GM12878 (cell line): Measurements from ENCODE around the gene PTK7.
"Not testable (repeated sequence)": the region's sequence is repeated elsewhere in the genome, so short reads cannot be mapped to it uniquely, and the experiment has no call there.

ENCODE experiments used
- CTCF ChIP-seq, 3 experiments: IDR thresholded peaks in 2 of 3; conservative IDR thresholded peaks in 1 of 3; 2 replicates each; pipeline ENCODE4 v1.5.1; 2011; ENCODE audit warnings: low read depth in 3 of 3, low read length in 3 of 3, mild to moderate bottlenecking in 3 of 3, control low read depth in 2 of 3, moderate library complexity in 2 of 3, inconsistent platforms in 1 of 3, mixed read lengths in 1 of 3; ENCODE audit not compliant: control insufficient read depth in 2 of 3, insufficient read depth in 1 of 3; ENCODE audit errors: extremely low read depth in 1 of 3
- EZH2 ChIP-seq: IDR thresholded peaks from 2 replicates; pipeline ENCODE4 v1.6.1; 2012; ENCODE audit warnings: low read depth, mild to moderate bottlenecking, control low read depth, inconsistent platforms, low read length, borderline replicate concordance; ENCODE audit not compliant: control insufficient read depth
- NKRF ChIP-seq: fragments of 450-650 bp; conservative IDR thresholded peaks from 2 replicates; pipeline ENCODE4 v1.6.1; 2017; ENCODE audit warnings: mild to moderate bottlenecking, moderate library complexity
- POLR2AphosphoS5 ChIP-seq: IDR thresholded peaks from 2 replicates; pipeline ENCODE4 v1.6.1; 2011; ENCODE audit warnings: mild to moderate bottlenecking, low read length, inconsistent platforms
- RELA ChIP-seq: fragments of 450-650 bp; IDR thresholded peaks from 2 replicates; pipeline ENCODE4 v1.8.0; 2014; ENCODE audit warnings: borderline replicate concordance; ENCODE audit not compliant: partially characterized antibody

DNA sequence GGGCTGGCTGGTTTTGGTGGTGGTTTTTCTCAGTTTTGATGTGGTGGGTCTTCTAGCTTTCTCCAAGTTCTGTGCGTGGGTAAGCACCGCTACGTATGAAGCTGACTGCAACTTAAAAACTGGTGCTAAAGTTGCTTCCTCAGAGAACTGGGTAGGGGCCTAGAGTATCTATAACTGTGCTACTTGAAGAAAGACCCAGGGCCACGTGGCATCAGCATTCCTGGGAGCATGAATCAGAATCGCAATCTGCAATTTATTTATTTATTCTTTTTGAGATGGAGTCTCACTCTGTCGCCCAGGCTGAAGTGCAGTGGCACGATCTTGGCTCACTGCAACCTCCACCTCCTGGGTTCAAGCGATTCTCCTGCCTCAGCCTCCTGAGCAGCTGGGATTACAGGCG lies 5.8 kb downstream of the PTK7 start:
- TF ChIP-seq POLR2AphosphoS5; NKRF; CTCF (IDR thresholded peaks at IDR 0.05 in 2 of 3, conservative IDR thresholded peaks at IDR 0.05 in 1 of 3; ENCODE audit: control insufficient read depth in 2 of 3, extremely low read depth in 1 of 3, insufficient read depth in 1 of 3, low read depth in 3 of 3, low read length in 3 of 3); RELA; EZH2: not testable (repeated sequence)
